ENCODE data around the gene YWHAQ.

Gene YWHAQ

DNA sequence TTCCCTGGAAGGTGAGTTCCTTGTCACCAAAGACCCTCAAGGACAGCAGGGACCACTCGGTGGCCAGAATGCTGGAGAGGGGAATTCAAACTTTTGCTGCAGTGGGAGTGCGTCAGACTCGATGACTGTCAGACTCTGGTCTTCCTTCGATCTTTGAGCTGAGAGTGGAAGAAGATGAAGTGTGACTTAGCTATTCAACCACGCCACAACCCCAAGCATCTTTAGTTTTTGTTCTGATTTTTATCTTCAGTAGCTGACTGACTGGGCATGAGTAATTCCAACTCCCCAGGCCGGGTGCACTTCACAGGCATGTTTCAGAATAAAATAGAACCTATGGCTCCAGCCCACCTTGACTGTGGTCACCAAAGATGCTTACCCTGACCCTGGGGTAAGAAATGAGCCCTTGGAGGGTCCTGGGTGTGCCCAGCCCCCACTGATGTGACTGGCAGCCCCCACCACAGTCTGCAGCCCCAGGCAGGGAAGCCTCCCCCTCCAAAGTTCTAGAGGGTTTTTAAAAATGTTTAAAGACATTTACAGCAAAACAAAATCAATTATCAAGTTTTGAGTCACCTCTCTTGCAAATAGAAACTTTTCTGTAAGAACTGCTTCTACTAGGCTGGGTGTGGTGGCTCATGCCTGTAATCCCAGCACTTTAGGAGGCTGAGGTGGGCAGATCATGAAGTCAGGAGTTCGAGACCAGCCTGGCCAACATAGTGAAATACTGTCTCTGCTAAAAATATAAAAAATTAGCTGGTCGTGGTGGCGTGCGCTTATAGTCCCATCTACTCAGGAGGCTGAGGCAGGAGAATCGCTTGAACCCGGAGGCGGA lies 24.9 kb upstream of the YWHAQ start:
- no peak for DNase-seq (ENCODE audit: low spot score)

- no peak for DNase-seq (ENCODE audit: low spot score)
These were observed 23.8 kb upstream of the YWHAQ start for GRCh38 chr2:9654452-9655100.

DNA sequence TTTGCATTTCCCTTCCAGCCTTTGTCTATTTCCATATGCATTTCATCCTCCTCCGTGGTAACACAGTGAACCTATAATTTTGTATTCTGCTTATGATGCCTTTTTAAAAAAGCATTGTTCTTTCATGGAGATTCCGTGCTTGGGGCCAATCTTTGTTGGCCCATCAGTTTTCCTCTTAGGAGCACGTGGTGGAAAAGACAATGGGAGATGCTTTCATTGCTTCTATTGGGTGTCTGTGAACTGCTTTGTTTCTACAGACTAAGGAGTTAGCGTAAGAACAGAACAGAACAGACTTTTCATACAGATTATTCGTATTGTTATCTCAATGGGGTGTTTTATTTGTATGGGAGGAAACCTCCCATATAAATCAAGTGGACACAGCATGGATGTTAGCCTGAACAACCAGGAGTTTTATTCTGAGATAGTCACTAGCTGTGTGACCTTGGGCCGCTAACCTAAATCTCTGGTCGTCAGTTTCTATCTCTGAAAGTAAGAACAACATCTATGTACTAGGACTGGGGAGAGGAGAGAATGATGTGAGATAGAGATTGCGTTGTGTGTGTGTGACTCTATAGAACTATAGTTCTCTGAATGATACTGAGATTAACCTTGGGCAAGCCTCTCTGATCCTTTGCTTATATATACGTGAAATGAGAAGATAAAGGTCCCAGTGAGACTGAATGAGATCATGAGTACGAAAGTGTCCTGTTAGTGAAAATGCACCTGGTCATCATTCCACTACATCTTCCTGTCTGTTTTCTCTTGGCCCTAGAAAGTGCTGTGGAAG lies 22.9 kb upstream of the YWHAQ start:
- DNase-seq (ENCODE audit: low spot score): no peak

DNA sequence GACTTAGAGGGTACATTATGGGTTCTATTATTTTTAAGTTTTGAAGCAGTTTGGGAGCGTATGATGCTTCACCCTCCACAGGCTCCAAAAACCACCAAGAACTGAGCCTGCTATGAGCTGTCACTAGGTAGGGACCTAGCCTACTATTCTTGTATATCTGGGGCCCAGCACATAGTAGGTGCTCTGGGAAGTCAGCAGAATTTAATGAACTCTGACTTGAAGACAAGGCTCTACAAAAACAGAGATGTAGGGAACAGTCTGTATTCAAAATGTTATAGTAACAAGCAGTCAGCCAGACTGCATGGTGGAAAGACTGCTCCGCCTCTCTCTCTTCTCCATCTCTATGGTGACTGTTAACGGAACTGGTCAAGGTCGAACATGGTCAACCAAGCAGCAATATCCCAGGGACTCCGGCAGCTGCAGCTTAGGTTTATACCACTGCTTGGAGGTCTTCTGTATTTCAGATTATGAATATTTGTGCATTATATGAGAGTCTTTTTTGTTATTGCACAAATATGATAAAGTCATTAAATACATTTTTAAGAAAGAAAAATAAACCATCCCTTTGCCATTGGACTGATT lies 22.2 kb upstream of the YWHAQ start:
- no peak for DNase-seq (ENCODE audit: low spot score)

DNA sequence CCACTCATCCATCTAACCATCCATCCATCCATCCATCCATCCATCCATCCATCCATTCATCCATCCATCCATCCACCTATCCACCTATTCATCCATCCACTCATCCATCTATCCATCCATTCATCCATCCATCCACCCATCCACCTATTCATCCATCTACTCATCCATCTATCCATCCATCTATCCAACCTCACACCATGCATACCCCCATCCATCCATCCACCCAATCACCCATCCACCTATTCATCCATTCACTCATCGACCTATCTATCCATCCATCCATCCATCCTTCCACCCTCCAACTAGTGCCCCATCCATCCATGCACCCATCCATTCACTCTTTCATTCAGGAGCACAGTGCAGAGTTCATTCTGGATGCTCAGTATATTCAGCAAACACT lies 21.5 kb upstream of the YWHAQ start:
- DNase-seq (ENCODE audit: low spot score): no peak

DNA sequence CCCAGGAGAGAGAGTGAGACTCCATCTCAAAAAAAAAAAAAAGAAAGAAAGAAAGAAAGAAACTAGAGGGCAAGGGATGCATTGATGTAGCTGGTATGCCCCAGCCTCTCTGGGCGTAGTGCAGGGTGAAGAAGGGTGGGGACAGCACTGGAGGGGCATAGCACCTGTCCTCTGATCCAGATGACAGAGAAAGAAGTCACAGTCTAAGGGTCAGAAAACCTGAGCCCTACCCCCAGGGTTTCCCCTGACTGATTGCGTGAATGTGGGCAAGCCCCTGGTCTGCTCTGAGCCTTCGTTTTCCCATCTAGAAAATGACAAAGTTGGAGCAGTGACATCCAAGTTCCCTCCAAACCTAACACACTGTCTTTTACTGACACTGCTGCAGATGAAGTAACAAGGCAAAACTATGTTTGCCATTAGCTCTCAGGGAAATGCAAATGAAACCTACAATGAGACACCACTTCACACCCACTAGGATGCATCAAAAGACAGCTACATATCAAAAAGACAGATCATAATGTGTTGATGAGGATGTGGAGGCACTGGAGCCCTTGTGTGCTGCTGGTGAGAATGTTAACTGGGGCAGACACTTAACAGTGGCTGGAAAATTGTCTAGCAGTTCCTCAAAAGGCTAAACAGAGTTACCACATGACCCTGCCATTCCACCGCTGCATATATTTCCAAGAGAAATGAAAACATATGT lies 19.5 kb upstream of the YWHAQ start:
- no peak for DNase-seq (ENCODE audit: low spot score)

DNA sequence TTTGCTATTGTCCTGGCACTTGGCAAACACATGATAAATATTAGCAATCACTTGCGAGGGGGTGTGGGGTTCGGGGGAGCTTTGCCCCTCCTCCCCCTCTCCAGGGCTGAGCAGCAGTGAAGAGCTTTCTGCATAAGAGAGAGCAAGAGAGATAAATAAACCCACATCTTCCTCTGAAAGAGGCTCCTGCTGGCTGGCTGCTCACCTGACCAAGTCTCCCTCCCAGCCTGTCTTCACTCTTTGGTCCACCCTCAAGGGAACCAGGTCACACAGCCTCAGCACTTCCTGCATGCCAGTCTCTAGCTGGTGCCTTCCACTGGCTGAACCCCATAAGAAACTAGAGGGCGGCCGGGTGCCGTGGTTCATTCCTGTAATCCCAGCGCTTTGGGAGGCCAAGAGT lies 18.5 kb upstream of the YWHAQ start:
- no peak for DNase-seq (ENCODE audit: low spot score)

GRCh38 chr2:9648821-9649220 lies 18.0 kb upstream of the YWHAQ start:
- DNase-seq (ENCODE audit: low spot score): no peak

DNA sequence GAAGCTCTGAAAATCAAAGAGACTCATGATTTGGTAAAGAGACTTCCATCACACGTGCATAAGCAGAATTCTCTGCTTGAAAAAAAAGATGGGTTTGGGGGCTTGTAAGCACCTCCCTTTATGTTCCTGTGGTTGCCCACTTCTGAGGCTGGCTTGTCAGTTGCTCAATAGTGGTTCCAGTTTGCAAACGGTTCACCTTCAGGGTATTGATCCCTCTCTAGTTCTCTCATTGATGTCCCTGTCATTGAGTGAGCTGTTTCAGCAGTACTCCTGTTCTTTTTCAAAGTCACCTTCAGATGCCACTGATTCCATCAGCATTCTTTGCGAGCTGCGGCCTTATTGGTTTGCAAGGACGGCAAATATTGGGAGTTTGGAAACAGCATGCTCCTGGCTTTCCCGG lies 17.1 kb upstream of the YWHAQ start:
- no peak for DNase-seq (ENCODE audit: low spot score)

GRCh38 chr2:9646196-9647030 lies 15.6 kb upstream of the YWHAQ start:
- DNase-seq (ENCODE audit: low spot score): no peak

GRCh38 chr2:9644603-9645002 lies 13.8 kb upstream of the YWHAQ start:
- DNase-seq (ENCODE audit: low spot score): no peak

DNA sequence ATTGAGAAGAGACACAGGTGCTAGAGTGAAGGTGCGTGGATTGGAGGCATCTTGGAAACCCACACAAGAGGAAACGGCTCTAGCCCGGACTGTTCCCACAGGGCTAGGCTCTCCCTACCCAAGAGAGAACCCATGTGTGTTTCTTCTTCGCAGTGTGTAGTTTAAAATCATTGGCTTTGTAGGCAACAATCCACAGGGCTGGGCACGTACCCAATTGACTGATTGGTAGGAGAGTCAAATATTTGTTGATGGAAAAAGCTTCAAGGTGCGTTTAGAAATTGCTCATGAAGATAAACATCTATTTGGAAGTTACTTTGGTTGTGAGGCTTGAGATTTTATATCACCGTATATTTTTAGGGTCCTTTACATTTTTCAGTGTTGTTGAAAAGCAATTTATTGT lies 13.2 kb upstream of the YWHAQ start:
- no peak for DNase-seq (ENCODE audit: low spot score)

DNA sequence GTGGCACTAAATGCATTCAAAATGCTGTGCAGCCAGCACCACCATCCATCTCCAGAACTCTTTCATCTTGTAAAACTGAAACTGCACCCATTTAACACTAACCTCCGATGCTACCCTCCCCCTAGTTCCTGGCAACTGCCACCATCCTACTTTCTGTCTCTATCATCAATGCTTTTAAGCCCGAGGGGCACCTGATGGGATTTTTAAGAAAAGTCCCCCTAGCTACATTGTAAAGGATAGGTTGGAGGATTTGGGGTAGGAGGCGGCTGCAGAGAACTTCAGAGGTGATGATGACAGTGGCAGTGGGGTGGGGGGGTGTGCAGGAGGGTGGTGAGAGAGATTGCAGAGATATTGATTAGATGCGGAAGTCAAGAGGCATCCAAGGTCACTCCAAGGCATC lies 10.8 kb upstream of the YWHAQ start:
- no peak for DNase-seq (ENCODE audit: low spot score)

DNA sequence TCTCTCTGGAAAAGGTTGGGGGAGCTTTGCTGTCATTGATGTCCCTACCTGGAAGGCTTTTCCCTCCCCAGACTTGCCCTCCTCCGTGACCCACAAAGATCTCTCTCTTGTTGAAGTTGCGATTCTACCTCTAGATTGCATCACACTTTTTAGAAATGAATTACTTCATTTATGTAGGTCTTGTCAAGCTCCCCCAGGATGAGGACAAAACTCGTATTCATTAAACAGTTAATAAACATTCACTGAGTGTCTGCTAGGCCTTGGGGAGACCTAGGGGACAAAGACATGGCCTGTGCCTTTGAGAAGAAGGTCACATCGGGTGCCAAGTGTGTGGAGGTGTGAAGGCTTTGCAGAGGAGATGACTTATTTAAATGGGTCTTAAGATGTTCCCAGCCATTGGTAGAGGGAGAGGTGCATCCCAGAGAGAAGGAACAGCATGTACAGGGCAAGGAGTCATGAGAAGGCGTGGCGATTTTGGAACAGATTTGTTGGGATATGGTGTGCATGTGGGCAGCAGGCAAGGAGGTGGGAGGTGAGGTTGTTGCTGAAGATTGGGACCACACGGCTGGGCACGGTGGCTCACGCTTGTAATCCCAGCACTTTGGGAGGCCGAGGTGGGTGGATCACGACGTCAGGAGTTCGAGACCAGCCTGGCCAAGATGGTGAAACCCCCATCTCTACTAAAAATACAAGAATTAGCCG lies 9.8 kb upstream of the YWHAQ start:
- DNase-seq (ENCODE audit: low spot score): no peak

DNA sequence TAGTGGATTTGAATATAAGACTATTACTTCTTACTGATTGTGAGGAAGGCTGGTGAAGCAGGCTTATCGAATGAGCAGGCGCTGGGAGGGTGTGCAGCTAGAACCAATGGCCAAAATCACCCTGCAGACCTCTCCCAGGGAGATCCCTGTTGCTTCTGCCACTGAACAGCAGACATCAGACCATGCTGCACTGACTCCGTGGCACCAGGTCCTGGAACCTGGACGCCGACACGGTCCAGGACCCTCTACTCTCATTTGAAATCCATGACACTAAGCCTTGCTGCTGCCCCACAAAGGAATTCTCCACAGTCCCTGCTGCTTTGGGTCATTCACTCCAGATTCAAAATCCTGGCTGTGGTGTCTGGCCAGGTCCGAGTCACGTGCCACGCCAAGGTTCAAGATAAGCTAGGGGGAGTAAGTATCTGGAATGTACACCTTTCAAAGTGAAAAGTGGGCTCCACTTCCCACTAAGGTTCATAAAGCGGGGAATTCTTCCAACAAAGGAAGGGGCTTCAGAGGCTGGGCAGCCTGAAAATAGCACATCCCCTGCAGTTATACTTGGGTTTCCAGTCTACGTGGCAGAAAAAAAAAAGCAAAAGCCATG lies 9.0 kb upstream of the YWHAQ start:
- DNase-seq (ENCODE audit: low spot score): no peak

GRCh38 chr2:9639000-9639602 lies 8.3 kb upstream of the YWHAQ start:
- DNase-seq (ENCODE audit: low spot score): no peak

GRCh38 chr2:9638532-9638931 lies 7.7 kb upstream of the YWHAQ start:
- peak; percentile 51 for DNase-seq (ENCODE audit: low spot score)

- peak; percentile 55 for DNase-seq (ENCODE audit: low spot score)
These were observed 6.5 kb upstream of the YWHAQ start for GRCh38 chr2:9637330-9637729.

GRCh38 chr2:9634133-9634532 lies 3.3 kb upstream of the YWHAQ start:
- no peak for DNase-seq (ENCODE audit: low spot score)

All from kidney capillary endothelial cell (primary cell).